NCI-H82 (cell line): Measurements from ENCODE around the gene HMGCL.
"Not testable (repeated sequence)": the region's sequence is repeated elsewhere in the genome, so short reads cannot be mapped to it uniquely, and the experiment has no call there.

Experiments used
- DNase-seq: peaks from one replicate; lab custom pipeline; 2025; lab: John Stamatoyannopoulos, UW

HMGCL gene

GRCh38 chr1:23825076-23825761 lies at the start of gene HMGCL:
TSS of gene HMGCL (minus strand) at chr1:23825429. CDS start at chr1:23825415, 14 bp downstream.
- DNase-seq = peak; percentile 95

- DNase-seq = no peak
Observed at GRCh38 chr1:23872421-23872820, 47.2 kb upstream of the HMGCL start.

GRCh38 chr1:23869051-23869450 lies 43.8 kb upstream of the HMGCL start:
- no peak for DNase-seq

GRCh38 chr1:23868557-23869016 lies 43.4 kb upstream of the HMGCL start:
- DNase-seq = no peak

- DNase-seq = peak; percentile 98
Observed at GRCh38 chr1:23867895-23868556, 42.8 kb upstream of the HMGCL start, which contains the start of gene FUCA1. TSS of gene FUCA1 (minus strand) at chr1:23868290. CDS start at chr1:23868286, 4 bp downstream.

GRCh38 chr1:23867542-23867894 lies 42.3 kb upstream of the HMGCL start:
- DNase-seq = no peak

GRCh38 chr1:23865543-23865930 lies 40.3 kb upstream of the HMGCL start:
- no peak for DNase-seq

- DNase-seq = no peak
Observed at GRCh38 chr1:23864801-23865542, 39.7 kb upstream of the HMGCL start.

- no peak for DNase-seq
Observed at GRCh38 chr1:23862640-23863039, 37.4 kb upstream of the HMGCL start.

GRCh38 chr1:23854568-23854967 lies 29.3 kb upstream of the HMGCL start:
- DNase-seq = peak; percentile 25

GRCh38 chr1:23853124-23853523 lies 27.9 kb upstream of the HMGCL start:
- DNase-seq = not testable (repeated sequence)

- not testable (repeated sequence) for DNase-seq
Observed at GRCh38 chr1:23851406-23851805, 26.2 kb upstream of the HMGCL start.

GRCh38 chr1:23848673-23849616 lies 23.7 kb upstream of the HMGCL start:
- no peak for DNase-seq

GRCh38 chr1:23847482-23848095 lies 22.4 kb upstream of the HMGCL start:
- DNase-seq = not testable (repeated sequence)

- no peak for DNase-seq
Observed at GRCh38 chr1:23845163-23845562, 19.9 kb upstream of the HMGCL start.

GRCh38 chr1:23843644-23844043 lies 18.4 kb upstream of the HMGCL start:
- DNase-seq = no peak

- peak; percentile 70 for DNase-seq
Observed at GRCh38 chr1:23838401-23838866, 13.2 kb upstream of the HMGCL start.

GRCh38 chr1:23837908-23838307 lies 12.7 kb upstream of the HMGCL start:
- DNase-seq = no peak

GRCh38 chr1:23836037-23836436 lies 10.8 kb upstream of the HMGCL start:
- no peak for DNase-seq

GRCh38 chr1:23834156-23834555 lies 8.9 kb upstream of the HMGCL start:
- not testable (repeated sequence) for DNase-seq

GRCh38 chr1:23827717-23828116 lies 2.5 kb upstream of the HMGCL start:
- no peak for DNase-seq
